Colon (tissue), 2 donors: ENCODE measurements around the gene PLEKHH2.
"Not testable (repeated sequence)": the region's sequence is repeated elsewhere in the genome, so short reads cannot be mapped to it uniquely, and the experiment has no call there.

Experiments used
- FAIRE-seq: peaks from 2 replicates; lab custom pipeline; 2012; peaks lifted over from hg19 to GRCh38; lab: Jason Lieb, UNC
- donor health status: control.
- donor health status: control.

The PLEKHH2 gene

GRCh38 chr2:43636621-43637020, 439 bp upstream of the PLEKHH2 start:
- FAIRE-seq: no peak

- FAIRE-seq: no peak
Observed at GRCh38 chr2:43642363-43642762, 5.3 kb downstream of the PLEKHH2 start.

- no peak for FAIRE-seq
Observed at GRCh38 chr2:43643680-43644079, 6.6 kb downstream of the PLEKHH2 start.

DNA sequence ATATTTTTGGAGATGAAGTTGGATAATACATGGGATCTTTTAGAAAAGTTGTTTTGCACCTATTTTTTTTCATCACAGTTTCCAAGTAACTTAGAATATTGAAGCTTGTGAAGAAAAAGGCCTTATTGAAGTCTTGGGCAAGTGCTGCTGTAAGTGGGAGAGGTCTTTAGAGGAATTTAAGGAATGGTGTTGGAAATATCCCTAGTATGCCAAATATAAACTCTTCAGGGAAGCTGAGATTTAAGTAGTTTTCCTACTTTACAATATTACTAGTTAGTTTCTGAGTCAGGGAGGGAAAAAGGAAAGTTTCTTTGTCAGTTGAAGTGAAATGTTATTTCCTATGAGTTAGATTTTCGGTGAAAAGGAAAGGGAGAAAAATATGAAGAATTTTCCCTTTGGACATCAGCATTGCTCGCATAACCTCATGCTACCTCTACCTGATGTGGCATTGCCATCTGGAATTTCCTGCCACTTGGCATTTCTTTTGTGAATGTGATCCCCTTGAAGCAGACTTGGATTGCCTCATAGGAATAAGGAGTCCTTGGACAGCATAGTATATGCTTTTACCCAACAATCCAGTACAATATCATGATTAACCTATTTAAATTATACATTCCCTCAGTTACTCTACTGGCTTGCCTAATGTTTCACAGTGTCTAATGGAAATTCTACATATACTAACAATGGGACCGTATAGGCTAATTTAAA, 12.1 kb downstream of the PLEKHH2 start:
- FAIRE-seq: no peak

- FAIRE-seq: no peak
Observed at GRCh38 chr2:43653506-43653905, 16.4 kb downstream of the PLEKHH2 start.

DNA sequence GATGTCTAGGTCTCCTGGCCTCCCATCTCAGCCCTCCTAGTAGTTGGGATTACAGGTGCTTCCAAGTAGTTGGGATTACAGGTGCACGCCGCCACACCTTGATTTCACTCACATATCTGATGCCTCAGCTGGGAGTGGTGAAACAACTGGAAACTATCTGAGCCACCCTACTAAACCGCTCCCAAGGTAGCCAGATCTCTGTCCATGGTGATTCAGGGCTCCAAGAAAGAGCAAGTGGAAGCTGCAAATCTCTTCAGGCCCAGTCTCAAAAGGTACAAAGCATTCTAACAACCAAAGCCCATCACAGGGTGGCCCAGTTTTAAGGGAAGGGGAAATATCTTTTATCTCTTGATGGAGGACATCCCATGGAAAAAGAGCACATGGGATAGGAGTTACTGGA, 20.2 kb downstream of the PLEKHH2 start:
- FAIRE-seq: no peak

DNA sequence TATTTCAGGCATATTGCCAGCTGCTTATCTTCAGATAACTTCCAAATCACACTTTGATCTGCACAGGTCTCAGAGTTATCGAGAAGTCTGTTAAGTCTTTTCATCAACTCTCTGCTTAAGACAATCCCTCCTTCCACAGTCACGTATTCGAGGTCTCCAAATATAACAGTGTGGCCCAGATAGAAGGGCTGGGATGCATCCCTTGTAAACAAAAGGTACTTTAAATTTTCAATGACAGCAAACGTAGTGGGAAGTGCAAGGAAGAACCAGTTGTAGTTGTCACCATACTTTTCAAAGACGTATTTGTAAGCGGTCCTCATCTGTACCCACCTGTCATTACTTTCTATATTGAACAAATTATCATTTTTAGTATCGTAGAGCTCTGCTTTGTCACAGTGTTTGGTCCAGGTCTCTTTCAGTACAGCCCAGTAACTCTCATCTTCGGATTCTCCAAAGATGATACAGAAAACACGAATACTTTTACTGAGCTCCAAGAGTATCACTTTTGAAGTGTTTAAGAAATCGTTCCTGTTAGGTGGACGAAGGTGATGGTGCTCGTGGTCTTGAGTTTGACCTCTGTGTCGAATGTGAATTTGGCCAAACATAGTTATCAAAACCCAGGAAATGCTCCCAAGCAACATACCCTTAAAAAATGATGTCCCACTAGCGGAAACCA, 38.7 kb downstream of the PLEKHH2 start:
- no peak for FAIRE-seq

DNA sequence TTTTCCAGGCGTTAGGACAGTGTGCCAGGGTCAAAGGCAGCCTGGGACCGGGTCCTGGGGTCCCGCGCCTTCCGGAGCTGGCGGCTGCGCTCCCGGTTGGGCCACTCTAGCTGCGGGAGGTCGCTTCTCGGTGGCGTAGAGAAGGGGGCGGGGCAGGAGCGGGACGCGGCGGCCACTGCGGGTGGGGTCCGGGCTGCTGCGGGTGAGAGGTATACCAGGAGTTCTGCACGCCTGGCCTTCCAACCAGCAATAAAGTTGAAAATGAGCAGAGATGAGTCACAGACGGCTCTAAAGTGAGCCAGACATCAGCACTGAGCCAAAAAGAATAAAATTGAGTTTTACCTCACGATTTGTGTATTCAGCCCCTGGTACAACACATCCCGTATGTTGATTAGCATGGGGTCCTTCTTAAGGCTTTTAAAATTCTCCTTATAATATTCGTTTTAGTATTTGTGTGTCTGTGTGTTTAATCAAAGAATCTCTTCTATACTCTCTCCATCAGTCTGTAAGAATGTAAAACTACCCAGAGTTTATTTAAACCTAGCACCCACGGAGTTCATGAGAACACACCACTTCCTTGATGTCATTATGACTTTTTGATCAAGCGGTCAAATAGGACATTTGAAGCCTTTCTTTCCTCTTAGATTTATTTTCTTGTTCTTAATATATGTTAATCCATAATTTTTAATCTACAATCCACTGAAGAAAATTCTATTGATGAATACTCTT, 39.4 kb downstream of the PLEKHH2 start, which contains the start of gene C1GALT1C1L:
Gene C1GALT1C1L, minus strand, starts transcription at position 108 of the 729 bp plus-strand sequence. Its CDS starts 107 bp downstream, at position 1.
- no peak for FAIRE-seq

- not testable (repeated sequence) for FAIRE-seq
Observed at GRCh38 chr2:43677783-43678182, 40.7 kb downstream of the PLEKHH2 start.

GRCh38 chr2:43685357-43685756, 48.3 kb downstream of the PLEKHH2 start:
- no peak for FAIRE-seq

GRCh38 chr2:43689999-43690398, 52.9 kb downstream of the PLEKHH2 start:
- no peak for FAIRE-seq

GRCh38 chr2:43692428-43692994, 55.5 kb downstream of the PLEKHH2 start:
- no peak for FAIRE-seq

GRCh38 chr2:43698140-43698539, 61.1 kb downstream of the PLEKHH2 start:
- FAIRE-seq: not testable (repeated sequence)

- no peak for FAIRE-seq
Observed at GRCh38 chr2:43699761-43700160, 62.7 kb downstream of the PLEKHH2 start.

DNA sequence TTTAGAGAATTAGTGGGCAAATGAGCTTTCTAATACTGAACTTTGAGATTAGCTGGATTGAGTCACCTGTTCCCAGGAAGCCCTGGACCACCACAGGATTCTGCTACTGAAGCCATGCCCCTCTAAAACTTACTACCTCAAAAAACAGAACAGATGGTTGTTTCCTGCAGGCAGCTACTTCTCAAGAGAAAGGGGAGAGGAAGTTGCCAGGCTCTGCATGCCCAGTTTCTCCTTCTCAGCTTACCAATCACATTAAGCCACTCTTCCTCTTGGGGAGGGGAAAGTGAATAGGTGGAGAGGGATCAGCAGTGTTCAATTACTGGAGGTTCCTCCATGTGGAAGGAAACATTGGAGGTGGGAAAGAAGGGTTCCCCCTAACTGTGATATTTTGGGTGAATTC, 64.1 kb downstream of the PLEKHH2 start:
- FAIRE-seq: no peak

GRCh38 chr2:43707255-43708015, 70.4 kb downstream of the PLEKHH2 start:
- FAIRE-seq: no peak

- FAIRE-seq: no peak
Observed at GRCh38 chr2:43708178-43708577, 71.1 kb downstream of the PLEKHH2 start.

GRCh38 chr2:43708891-43709290, 71.8 kb downstream of the PLEKHH2 start:
- FAIRE-seq: no peak

DNA sequence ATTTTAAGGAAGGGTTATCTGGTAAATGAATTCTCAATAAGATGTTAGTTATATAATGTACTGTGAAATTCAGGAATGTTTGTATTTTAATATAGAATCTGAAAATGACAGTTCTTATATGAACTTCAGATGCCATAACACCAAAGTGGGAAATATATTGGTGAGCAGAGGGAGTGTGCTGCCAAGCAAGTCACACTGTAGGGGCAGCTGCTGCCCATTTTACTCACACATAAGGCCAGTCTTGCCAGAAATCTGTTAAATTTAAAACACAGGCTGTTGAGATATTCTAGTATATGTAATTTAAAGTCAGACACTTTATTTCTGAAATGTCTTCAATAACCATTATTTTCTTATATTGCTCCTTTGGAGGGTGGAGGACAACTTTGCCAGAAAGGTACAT, 73.8 kb downstream of the PLEKHH2 start:
- no peak for FAIRE-seq

DNA sequence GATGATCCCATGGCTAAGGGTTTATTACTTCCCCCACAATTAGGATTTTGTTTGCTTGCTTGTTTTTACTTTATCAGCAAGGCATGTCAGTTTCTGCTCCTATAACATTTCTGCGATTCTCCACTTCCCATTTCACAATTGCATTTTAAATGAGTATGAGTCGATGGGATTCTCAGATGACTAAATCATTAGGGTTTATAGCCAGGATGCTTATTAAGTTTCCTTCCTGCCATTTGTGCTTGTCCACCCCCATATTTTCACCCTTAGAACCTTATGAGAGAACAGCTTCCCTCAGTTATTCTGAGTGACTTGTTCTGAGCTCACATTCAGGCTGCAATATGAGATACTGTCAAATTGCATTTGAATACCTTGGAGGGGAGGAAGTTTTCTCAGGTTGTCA, 77.1 kb downstream of the PLEKHH2 start:
- FAIRE-seq: no peak

GRCh38 chr2:43715300-43716098, 78.4 kb downstream of the PLEKHH2 start:
- no peak for FAIRE-seq
